AG09309 (cell line): Measurements from ENCODE around the gene PTN.

ENCODE experiments used
- DNase-seq: peaks from one replicate; pipeline ENCODE4 v3.0.0-alpha.2; 2010; ENCODE audit warnings: low read depth
- H3K4me3 ChIP-seq: 2 replicates; pipeline ENCODE4 v1.5.1; 2011; ENCODE audit warnings: mild to moderate bottlenecking, low read depth, low read length, moderate library complexity; ENCODE audit not compliant: control insufficient read depth
- TF ChIP-seq, protein P1 (sequence below): IDR thresholded peaks from 2 replicates; pipeline ENCODE4 v1.5.1; 2011; ENCODE audit warnings: mild to moderate bottlenecking, low read depth, low read length, inconsistent platforms; ENCODE audit not compliant: insufficient read depth, control insufficient read depth; ENCODE audit errors: missing control alignments

The PTN gene

DNA sequence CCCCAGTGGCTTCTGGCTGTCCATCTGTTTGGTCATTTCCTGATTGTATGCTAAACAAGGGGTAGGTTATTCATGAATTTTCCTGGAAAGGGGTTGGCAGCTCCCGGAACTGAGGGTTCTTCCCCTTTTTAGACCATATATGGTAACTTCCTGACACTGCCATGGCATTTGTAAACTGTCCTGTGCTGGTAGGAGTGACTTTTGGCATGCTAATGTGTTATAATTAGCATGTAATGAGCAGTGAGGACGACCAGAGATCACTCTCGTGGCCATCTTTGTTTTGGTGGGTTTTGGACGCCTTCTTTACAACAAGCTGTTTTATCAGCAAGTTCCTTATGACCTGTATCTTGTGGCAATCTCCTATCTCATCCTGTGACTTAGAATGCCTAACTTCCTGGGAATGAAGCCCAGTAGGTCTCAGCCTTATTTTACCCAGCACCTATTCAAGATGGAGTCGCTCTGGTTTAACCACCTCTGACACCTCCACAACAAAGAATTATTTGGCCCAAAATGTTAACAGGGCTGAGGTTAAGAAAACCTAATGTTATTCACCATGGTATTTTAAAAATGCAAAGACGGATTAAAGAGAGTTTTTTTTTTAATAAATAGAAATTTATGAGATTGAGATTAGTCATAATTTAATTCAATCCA lies 2.4 kb upstream of the PTN start:
- no peak for DNase-seq
- no peak overlapping the region for H3K4me3 ChIP-seq
- TF ChIP-seq, protein P1, sequence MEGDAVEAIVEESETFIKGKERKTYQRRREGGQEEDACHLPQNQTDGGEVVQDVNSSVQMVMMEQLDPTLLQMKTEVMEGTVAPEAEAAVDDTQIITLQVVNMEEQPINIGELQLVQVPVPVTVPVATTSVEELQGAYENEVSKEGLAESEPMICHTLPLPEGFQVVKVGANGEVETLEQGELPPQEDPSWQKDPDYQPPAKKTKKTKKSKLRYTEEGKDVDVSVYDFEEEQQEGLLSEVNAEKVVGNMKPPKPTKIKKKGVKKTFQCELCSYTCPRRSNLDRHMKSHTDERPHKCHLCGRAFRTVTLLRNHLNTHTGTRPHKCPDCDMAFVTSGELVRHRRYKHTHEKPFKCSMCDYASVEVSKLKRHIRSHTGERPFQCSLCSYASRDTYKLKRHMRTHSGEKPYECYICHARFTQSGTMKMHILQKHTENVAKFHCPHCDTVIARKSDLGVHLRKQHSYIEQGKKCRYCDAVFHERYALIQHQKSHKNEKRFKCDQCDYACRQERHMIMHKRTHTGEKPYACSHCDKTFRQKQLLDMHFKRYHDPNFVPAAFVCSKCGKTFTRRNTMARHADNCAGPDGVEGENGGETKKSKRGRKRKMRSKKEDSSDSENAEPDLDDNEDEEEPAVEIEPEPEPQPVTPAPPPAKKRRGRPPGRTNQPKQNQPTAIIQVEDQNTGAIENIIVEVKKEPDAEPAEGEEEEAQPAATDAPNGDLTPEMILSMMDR = no peak

DNA sequence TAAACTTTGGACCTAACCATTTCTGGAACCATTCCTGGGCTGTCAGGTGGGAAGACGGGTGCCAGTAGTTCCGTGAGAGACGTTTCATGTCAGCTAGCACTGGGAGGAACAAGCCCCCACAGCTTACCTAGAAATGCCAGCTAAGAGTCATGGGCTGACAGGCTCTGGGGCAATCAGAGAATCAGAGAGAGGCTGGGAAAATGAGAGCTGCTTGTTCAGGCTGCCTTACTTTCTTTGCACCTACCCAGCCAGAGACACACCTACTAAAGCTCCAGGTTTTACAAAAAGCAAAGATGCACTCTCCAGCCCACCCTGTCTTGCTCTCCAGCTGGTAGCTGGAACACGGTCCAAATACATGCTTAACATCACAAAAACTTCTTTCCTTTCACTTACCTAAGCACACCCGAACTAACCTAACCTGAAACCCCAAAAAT lies 688 bp downstream of the PTN start:
- peak overlapping the region; percentile 49 for H3K4me3 ChIP-seq
- no peak for DNase-seq
- TF ChIP-seq, protein P1 = no peak

- DNase-seq = no peak
- H3K4me3 ChIP-seq = peak overlapping the region; percentile 8
- TF ChIP-seq, protein P1 = no peak
Observed at GRCh38 chr7:137342265-137342664, 1.3 kb downstream of the PTN start.

- DNase-seq = no peak
- H3K4me3 ChIP-seq = no peak overlapping the region
- TF ChIP-seq, protein P1 = no peak
Observed at GRCh38 chr7:137337902-137338301, 5.6 kb downstream of the PTN start.

GRCh38 chr7:137335814-137336213 lies 7.7 kb downstream of the PTN start:
- no peak overlapping the region for H3K4me3 ChIP-seq
- TF ChIP-seq, protein P1 = no peak
- DNase-seq = no peak

DNA sequence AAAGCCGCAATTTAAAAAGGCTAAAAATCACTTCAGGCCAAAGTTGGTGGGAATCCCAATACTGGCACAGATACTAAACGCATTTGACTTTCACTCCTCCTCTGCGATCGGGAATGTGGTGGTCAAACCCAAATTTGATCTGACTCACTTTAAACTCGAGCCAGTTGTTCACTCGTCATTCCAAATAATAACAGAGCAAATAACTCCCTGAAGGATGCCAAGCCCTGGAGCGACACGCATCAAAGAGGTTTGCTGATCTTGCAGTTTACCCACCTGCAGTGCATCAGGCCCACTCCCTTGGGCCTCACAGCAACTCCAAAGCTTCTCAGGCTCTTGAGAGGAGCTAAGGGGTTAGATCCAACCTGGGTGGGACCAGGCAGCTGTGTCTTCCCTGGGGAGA lies 12.2 kb downstream of the PTN start:
- DNase-seq = no peak
- H3K4me3 ChIP-seq = no peak overlapping the region
- TF ChIP-seq, protein P1 = no peak

DNA sequence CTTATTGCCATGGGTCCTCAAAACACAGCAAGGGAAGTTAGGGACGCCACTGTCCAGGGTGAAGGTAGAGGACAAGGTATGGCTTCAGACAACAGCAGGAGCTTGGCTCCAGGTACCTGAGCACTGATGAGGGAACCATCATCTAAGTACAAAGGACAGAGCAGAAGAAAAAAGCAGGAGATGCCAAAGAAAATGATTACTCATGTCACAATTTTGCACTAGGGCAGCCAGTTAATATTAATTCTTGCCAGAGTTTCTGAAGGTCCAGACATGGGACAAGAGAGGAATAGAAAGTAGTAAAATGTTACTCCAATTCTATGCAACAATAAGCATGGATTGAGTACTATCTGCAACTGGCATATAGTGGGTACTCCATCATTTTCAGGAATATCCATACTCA lies 14.1 kb downstream of the PTN start:
- no peak overlapping the region for H3K4me3 ChIP-seq
- no peak for DNase-seq
- TF ChIP-seq, protein P1 = no peak
